Measurements from ENCODE around the gene ARHGEF28.

DNA sequence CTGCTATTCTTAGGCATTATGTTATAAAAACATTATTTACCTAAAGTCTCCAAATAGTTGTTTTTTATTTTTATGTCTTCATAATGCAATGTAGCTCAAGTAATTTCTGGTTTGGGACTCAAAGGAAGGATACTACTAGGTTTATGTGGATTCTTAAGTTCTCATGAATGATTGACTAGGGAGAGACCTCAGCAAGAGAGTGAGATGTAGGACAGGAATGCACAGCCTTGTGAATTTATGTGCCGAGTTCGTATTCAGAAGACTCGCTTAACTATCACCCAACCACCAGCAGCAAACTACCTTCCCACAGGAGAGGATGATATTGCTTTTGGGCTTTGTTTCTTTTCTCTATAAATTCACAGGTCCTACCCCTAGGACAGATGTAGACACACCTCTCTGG, 282.9 kb downstream of the ARHGEF28 start:
- TF ChIP-seq FOS (IDR thresholded peaks at IDR 0.05; ENCODE audit: borderline replicate concordance, extremely low read depth, insufficient read length): no peak
- TF ChIP-seq, protein P1, sequence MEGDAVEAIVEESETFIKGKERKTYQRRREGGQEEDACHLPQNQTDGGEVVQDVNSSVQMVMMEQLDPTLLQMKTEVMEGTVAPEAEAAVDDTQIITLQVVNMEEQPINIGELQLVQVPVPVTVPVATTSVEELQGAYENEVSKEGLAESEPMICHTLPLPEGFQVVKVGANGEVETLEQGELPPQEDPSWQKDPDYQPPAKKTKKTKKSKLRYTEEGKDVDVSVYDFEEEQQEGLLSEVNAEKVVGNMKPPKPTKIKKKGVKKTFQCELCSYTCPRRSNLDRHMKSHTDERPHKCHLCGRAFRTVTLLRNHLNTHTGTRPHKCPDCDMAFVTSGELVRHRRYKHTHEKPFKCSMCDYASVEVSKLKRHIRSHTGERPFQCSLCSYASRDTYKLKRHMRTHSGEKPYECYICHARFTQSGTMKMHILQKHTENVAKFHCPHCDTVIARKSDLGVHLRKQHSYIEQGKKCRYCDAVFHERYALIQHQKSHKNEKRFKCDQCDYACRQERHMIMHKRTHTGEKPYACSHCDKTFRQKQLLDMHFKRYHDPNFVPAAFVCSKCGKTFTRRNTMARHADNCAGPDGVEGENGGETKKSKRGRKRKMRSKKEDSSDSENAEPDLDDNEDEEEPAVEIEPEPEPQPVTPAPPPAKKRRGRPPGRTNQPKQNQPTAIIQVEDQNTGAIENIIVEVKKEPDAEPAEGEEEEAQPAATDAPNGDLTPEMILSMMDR (IDR thresholded peaks at IDR 0.05 in 2 of 3, conservative IDR thresholded peaks at IDR 0.05 in 1 of 3; ENCODE audit: control insufficient read depth in 2 of 3, extremely low read depth in 1 of 3, insufficient read depth in 1 of 3, low read depth in 3 of 3, low read length in 3 of 3): no peak
- no peak for TF ChIP-seq GABPA (IDR thresholded peaks at IDR 0.05; ENCODE audit: low read depth)
- no peak for TF ChIP-seq RAD21 (IDR thresholded peaks at IDR 0.05; ENCODE audit: insufficient read depth, low read depth, low read length)
- no peak for TF ChIP-seq ZNF207 (IDR thresholded peaks at IDR 0.05; ENCODE audit: borderline replicate concordance)
- TF ChIP-seq SMC3 (IDR thresholded peaks at IDR 0.05; ENCODE audit: borderline replicate concordance, low read length): no peak
- TF ChIP-seq POLR2A (IDR thresholded peaks at IDR 0.05; ENCODE audit: low read depth, low read length): no peak
- no peak for TF ChIP-seq SMAD1 (IDR thresholded peaks at IDR 0.05; ENCODE audit: low read depth, partially characterized antibody)
- TF ChIP-seq SIN3A (IDR thresholded peaks at IDR 0.05; ENCODE audit: low read depth, low read length): no peak
- TF ChIP-seq RB1 (IDR thresholded peaks at IDR 0.05; ENCODE audit: borderline replicate concordance): no peak
- no peak for TF ChIP-seq EZH2 (IDR thresholded peaks at IDR 0.05; ENCODE audit: borderline replicate concordance, control insufficient read depth, low read depth, low read length)

All from GM12878 (cell line).